NOMO-1 treated with dmso at 0.1 percent for 144 hours (cell line): ENCODE measurements around the gene LRRC8E.
A peak's percentile ranks its signal among the peaks of the same experiment; 100 is the strongest.
"Not testable (repeated sequence)": the region's sequence is repeated elsewhere in the genome, so short reads cannot be mapped to it uniquely, and the experiment has no call there.

Experiments
- DNase-seq: peaks from one replicate; lab custom pipeline; 2025; ENCODE audit not compliant: unreplicated experiment; lab: John Stamatoyannopoulos, UW

Gene LRRC8E

GRCh38 chr19:7907122-7907521 is 18.8 kb downstream of the LRRC8E start:
- no peak for DNase-seq

GRCh38 chr19:7907544-7907943 is 19.2 kb downstream of the LRRC8E start:
- DNase-seq, result no peak

- DNase-seq, result no peak
Observed at GRCh38 chr19:7908078-7908699, 19.9 kb downstream of the LRRC8E start.

GRCh38 chr19:7908742-7909461 is 20.6 kb downstream of the LRRC8E start:
- no peak for DNase-seq

- no peak for DNase-seq
Observed at GRCh38 chr19:7909471-7910067, 21.3 kb downstream of the LRRC8E start.

GRCh38 chr19:7910321-7911161 is 22.2 kb downstream of the LRRC8E start:
- no peak for DNase-seq

GRCh38 chr19:7911508-7912143 is 23.3 kb downstream of the LRRC8E start:
- DNase-seq, result no peak

GRCh38 chr19:7912144-7912696 is 23.9 kb downstream of the LRRC8E start:
- DNase-seq, result no peak

GRCh38 chr19:7912697-7913564 is 24.6 kb downstream of the LRRC8E start:
- no peak for DNase-seq

- no peak for DNase-seq
Observed at GRCh38 chr19:7913652-7914051, 25.3 kb downstream of the LRRC8E start.

- DNase-seq, result no peak
Observed at GRCh38 chr19:7914099-7914498, 25.8 kb downstream of the LRRC8E start.

GRCh38 chr19:7914598-7915045 is 26.3 kb downstream of the LRRC8E start, which contains the start of gene TGFBR3L:
Gene TGFBR3L (plus strand): TSS chr19:7914830.
- no peak for DNase-seq

- no peak for DNase-seq
Observed at GRCh38 chr19:7915250-7916102, 27.2 kb downstream of the LRRC8E start.

GRCh38 chr19:7916103-7916954 is 28.0 kb downstream of the LRRC8E start:
- no peak for DNase-seq

GRCh38 chr19:7916955-7917266 is 28.6 kb downstream of the LRRC8E start:
- DNase-seq, result no peak

GRCh38 chr19:7917267-7918061 is 29.2 kb downstream of the LRRC8E start:
- peak; percentile 33 for DNase-seq

GRCh38 chr19:7918062-7918614 is 29.8 kb downstream of the LRRC8E start:
- not testable (repeated sequence) for DNase-seq
